Nephron progenitor cell (in vitro differentiated cells): Measurements from ENCODE around the gene IER2.

Experiments used
- DNase-seq: peaks from one replicate; pipeline ENCODE4 v3.0.0; 2021
- H3K27ac Mint-ChIP-seq: 2 replicates; pipeline ENCODE4 v1.8.0; 2021; ENCODE audit warnings: mild to moderate bottlenecking, moderate library complexity, mixed read lengths
- H3K27me3 Mint-ChIP-seq: 2 replicates; pipeline ENCODE4 v1.8.0; 2021; ENCODE audit warnings: mild to moderate bottlenecking, low read depth, mixed read lengths; ENCODE audit not compliant: poor library complexity
- H3K36me3 Mint-ChIP-seq: 2 replicates; pipeline ENCODE4 v1.8.0; 2021; ENCODE audit warnings: low read depth, mixed read lengths
- H3K4me1 Mint-ChIP-seq: 2 replicates; pipeline ENCODE4 v1.8.0; 2021; ENCODE audit warnings: mixed read lengths
- H3K4me3 Mint-ChIP-seq: 2 replicates; pipeline ENCODE4 v1.8.0; 2021; ENCODE audit warnings: mild to moderate bottlenecking, moderate library complexity, mixed read lengths
- H3K9me3 Mint-ChIP-seq: 2 replicates; pipeline ENCODE4 v1.8.0; 2021; ENCODE audit warnings: mild to moderate bottlenecking, moderate library complexity, mixed read lengths
- CTCF ChIP-seq: fragments of 200-600 bp; sonication (generic); IDR thresholded peaks from 2 replicates; pipeline ENCODE4 v1.5.0; 2021; ENCODE audit warnings: antibody characterized with exemption

Gene IER2

GRCh38 chr19:13103581-13104359, 46.4 kb upstream of the IER2 start:
- H3K36me3 Mint-ChIP-seq: peaks cover 11% of the 10 kb centered on the region
- H3K27ac Mint-ChIP-seq: no peak overlapping the region
- peaks cover 41% of the 10 kb centered on the region for H3K27me3 Mint-ChIP-seq
- DNase-seq: no peak
- TF ChIP-seq CTCF: no peak
- no peaks in the 10 kb centered on the region for H3K4me1 Mint-ChIP-seq
- peaks cover 3% of the 10 kb centered on the region for H3K9me3 Mint-ChIP-seq
- H3K4me3 Mint-ChIP-seq: no peak overlapping the region

- Mint-ChIP-seq H3K27me3 (peaks cover 35% of the 10 kb centered on the region), H3K36me3 (peaks cover 11% of the 10 kb centered on the region), H3K9me3 (peaks cover 3% of the 10 kb centered on the region), H3K4me1 (no peaks in the 10 kb centered on the region), H3K27ac (no peak overlapping the region), H3K4me3 (no peak overlapping the region)
- peak; percentile 77 for DNase-seq
- TF ChIP-seq CTCF: peak; percentile 70
Measured at GRCh38 chr19:13104360-13104847, 45.8 kb upstream of the IER2 start.

- no peak for DNase-seq
- Mint-ChIP-seq H3K27me3 (peaks cover 28% of the 10 kb centered on the region), H3K4me1 (no peaks in the 10 kb centered on the region), H3K36me3 (peaks cover 9% of the 10 kb centered on the region), H3K27ac (no peak overlapping the region), H3K9me3 (peaks cover under 1% of the 10 kb centered on the region), H3K4me3 (no peak overlapping the region)
- TF ChIP-seq CTCF: no peak
Measured at GRCh38 chr19:13104848-13105711, 45.1 kb upstream of the IER2 start.

- Mint-ChIP-seq H3K4me3 (no peak overlapping the region), H3K27ac (no peak overlapping the region)
Measured at GRCh38 chr19:13109361-13110098, 40.7 kb upstream of the IER2 start.

More at GRCh38 chr19:13109361-13110098, 40.7 kb upstream of the IER2 start:
- DNase-seq: no peak
- no peak for TF ChIP-seq CTCF
- Mint-ChIP-seq H3K9me3 (no peaks in the 10 kb centered on the region), H3K4me1 (no peaks in the 10 kb centered on the region), H3K27me3 (peaks cover 4% of the 10 kb centered on the region), H3K36me3 (peaks cover 6% of the 10 kb centered on the region)
